HL-60/S4 treated with retinoic acid at 250 ng/mL for 4 days and 3 days (cell line): ENCODE data around the gene MC5R.

Experiments
- in situ Hi-C: fragments of 300-500 bp; cut with MboI; formaldehyde crosslinking; loops from 2 replicates; pipeline ENCODE4 v1.7.0; 2022; ENCODE audit warnings: low sequenced_read_pairs

Gene MC5R

GRCh38 chr18:13823707-13824395, at the start of gene MC5R:
MC5R (plus strand) TSS chr18:13824149; CDS start chr18:13825766, 1,617 bp downstream.
- in situ Hi-C loops, result no loop called here

- in situ Hi-C loops, result no loop called here
Measured at GRCh38 chr18:13775058-13775457, 48.9 kb upstream of the MC5R start.

GRCh38 chr18:13791181-13791580, 32.8 kb upstream of the MC5R start:
- in situ Hi-C loops, result no loop called here

- in situ Hi-C loops, result no loop called here
Measured at GRCh38 chr18:13793819-13794218, 30.1 kb upstream of the MC5R start.

GRCh38 chr18:13796515-13796914, 27.4 kb upstream of the MC5R start:
- in situ Hi-C loops, result no loop called here

GRCh38 chr18:13797157-13797611, 26.8 kb upstream of the MC5R start:
- in situ Hi-C loops, result no loop called here

GRCh38 chr18:13799396-13799795, 24.6 kb upstream of the MC5R start:
- in situ Hi-C loops, result no loop called here

- in situ Hi-C loops, result no loop called here
Measured at GRCh38 chr18:13800505-13801259, 23.3 kb upstream of the MC5R start.

GRCh38 chr18:13801260-13801601, 22.7 kb upstream of the MC5R start:
- in situ Hi-C loops, result no loop called here

- in situ Hi-C loops, result no loop called here
Measured at GRCh38 chr18:13804305-13804704, 19.6 kb upstream of the MC5R start.

GRCh38 chr18:13808294-13809042, 15.5 kb upstream of the MC5R start:
- in situ Hi-C loops, result no loop called here

GRCh38 chr18:13809043-13809430, 14.9 kb upstream of the MC5R start:
- in situ Hi-C loops, result no loop called here

- in situ Hi-C loops, result no loop called here
Measured at GRCh38 chr18:13809531-13810255, 14.3 kb upstream of the MC5R start.

GRCh38 chr18:13810950-13811485, 12.9 kb upstream of the MC5R start:
- in situ Hi-C loops, result no loop called here

- in situ Hi-C loops, result no loop called here
Measured at GRCh38 chr18:13811993-13812392, 12.0 kb upstream of the MC5R start.

- in situ Hi-C loops, result no loop called here
Measured at GRCh38 chr18:13813271-13813849, 10.6 kb upstream of the MC5R start.

- in situ Hi-C loops, result no loop called here
Measured at GRCh38 chr18:13826209-13826608, 2.3 kb downstream of the MC5R start.

GRCh38 chr18:13831864-13832508, 8.0 kb downstream of the MC5R start:
- in situ Hi-C loops, result no loop called here

GRCh38 chr18:13834496-13835015, 10.6 kb downstream of the MC5R start:
- in situ Hi-C loops, result no loop called here

GRCh38 chr18:13835202-13835601, 11.3 kb downstream of the MC5R start:
- in situ Hi-C loops, result no loop called here
